HG03097 (cell line): Measurements from ENCODE around the gene CELSR1.

Source experiments
- ATAC-seq: cut with Tn5 transposase; IDR thresholded peaks from one replicate; pipeline ENCODE4 v1.9.1; 2021; ENCODE audit not compliant: unreplicated experiment, low FRiP score

Gene CELSR1

GRCh38 chr22:46556775-46557174 is 19.4 kb upstream of the CELSR1 start:
- no peak for ATAC-seq

- ATAC-seq: no peak
These were observed 15.8 kb upstream of the CELSR1 start for GRCh38 chr22:46553189-46553588.

GRCh38 chr22:46551996-46552395 is 14.6 kb upstream of the CELSR1 start:
- ATAC-seq: no peak

GRCh38 chr22:46551321-46551720 is 13.9 kb upstream of the CELSR1 start:
- ATAC-seq: no peak

GRCh38 chr22:46549971-46550641 is 12.7 kb upstream of the CELSR1 start:
- no peak for ATAC-seq

- no peak for ATAC-seq
These were observed 12.1 kb upstream of the CELSR1 start for GRCh38 chr22:46549563-46549840.

GRCh38 chr22:46547883-46548244 is 10.4 kb upstream of the CELSR1 start:
- no peak for ATAC-seq

- ATAC-seq: no peak
These were observed 9.9 kb upstream of the CELSR1 start for GRCh38 chr22:46547179-46547882.

- ATAC-seq: no peak
These were observed 9.2 kb upstream of the CELSR1 start for GRCh38 chr22:46546466-46547178.

- ATAC-seq: no peak
These were observed 7.8 kb upstream of the CELSR1 start for GRCh38 chr22:46545086-46545792.

- ATAC-seq: no peak
These were observed 4.9 kb upstream of the CELSR1 start for GRCh38 chr22:46542011-46542985.

GRCh38 chr22:46541536-46541935 is 4.1 kb upstream of the CELSR1 start:
- ATAC-seq: no peak

GRCh38 chr22:46540874-46541273 is 3.5 kb upstream of the CELSR1 start:
- no peak for ATAC-seq

GRCh38 chr22:46539169-46539568 is 1.7 kb upstream of the CELSR1 start:
- no peak for ATAC-seq

GRCh38 chr22:46538814-46539160 is 1.4 kb upstream of the CELSR1 start:
- ATAC-seq: no peak

- no peak for ATAC-seq
These were observed 760 bp upstream of the CELSR1 start for GRCh38 chr22:46537946-46538813.

GRCh38 chr22:46536537-46537224 is 739 bp downstream of the CELSR1 start:
- ATAC-seq: no peak

GRCh38 chr22:46535876-46536536 is 1.4 kb downstream of the CELSR1 start:
- ATAC-seq: no peak
